H54 (cell line): ENCODE data around the gene PEAK1.

Experiments used
- DNase-seq: peaks from one replicate; pipeline ENCODE4 v3.0.0; 2011; ENCODE audit warnings: low spot score, mixed read lengths; ENCODE audit not compliant: insufficient read length
- FAIRE-seq: peaks from 3 replicates; lab custom pipeline; 2011; peaks lifted over from hg19 to GRCh38; lab: Jason Lieb, UNC
- POLR2A ChIP-seq: IDR thresholded peaks from 2 replicates; pipeline ENCODE4 v1.6.1; 2011; ENCODE audit warnings: low read depth, mild to moderate bottlenecking, low read length

The PEAK1 gene

DNA sequence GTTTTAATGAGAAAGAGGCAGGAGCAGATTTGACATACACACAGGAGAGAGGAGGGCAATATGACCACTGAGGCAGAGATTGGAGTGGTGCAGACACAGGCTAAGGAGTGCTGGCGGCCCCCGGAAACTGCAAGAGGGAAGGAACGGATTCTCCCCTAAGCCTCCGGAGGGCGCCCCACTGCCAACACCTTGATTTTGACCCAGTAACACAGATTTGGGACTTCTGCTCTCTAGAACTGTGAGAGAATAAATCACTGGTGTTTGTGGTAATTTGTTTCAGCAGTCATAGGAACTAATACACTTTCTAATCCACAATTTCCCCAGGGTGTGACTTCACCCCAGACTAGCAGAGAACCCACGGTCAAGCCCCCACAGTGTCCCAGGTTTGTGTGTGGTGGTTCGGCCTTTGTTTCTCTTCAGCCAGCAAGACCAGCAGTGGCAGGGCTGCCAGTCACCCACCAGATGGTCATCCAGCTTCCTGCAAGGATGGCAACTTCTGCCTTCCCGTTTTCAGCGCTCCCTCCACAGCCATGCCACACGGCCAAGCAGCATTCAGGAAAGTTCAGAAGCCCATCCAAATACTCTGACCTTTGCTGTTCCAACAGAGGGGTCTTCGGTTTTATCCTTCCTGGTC lies 325.4 kb downstream of the PEAK1 start:
- DNase-seq (no peak), FAIRE-seq (no peak)

DNA sequence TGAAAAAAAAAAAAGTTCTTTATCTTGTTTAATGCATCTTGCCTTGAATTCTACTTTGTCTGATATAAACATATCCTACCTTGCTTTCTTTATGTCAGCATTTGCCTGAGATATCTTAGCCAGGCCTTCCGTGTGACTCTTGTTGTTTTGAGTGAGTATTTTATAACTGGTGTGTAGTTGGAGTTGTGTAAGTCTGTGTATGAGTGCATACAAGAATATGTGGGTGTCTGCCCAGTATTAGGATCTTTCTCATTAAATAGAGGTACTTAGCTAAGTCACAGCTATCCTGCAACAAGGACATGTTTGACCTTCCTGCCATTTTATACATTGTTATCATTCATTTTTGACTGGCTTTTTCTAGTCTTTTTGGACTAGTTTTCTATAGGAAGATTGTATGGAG lies 326.5 kb downstream of the PEAK1 start:
- TF ChIP-seq POLR2A: no peak
- FAIRE-seq (no peak), DNase-seq (no peak)

More for the DNA sequence above, 325.4 kb downstream of the PEAK1 start:
- no peak for TF ChIP-seq POLR2A

DNA sequence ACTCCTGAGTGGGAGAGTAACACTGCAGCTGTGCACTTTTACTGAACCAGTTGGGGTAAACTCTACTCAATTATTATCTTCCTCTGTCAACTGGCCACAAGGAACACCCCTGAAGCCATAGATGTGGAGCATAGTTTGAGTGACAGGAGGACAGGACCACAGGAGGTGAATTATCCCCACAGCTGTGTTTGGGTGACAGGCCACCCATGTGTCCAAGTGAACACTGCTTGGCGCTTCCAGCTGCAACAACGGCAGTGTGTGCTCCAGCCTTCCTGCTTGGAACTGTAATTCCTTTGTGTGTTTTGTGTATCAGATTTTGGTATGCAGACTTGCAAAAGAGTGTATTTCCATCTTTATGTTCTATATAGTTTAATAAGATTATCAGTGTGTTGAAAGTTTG lies 328.8 kb downstream of the PEAK1 start:
- no peak for TF ChIP-seq POLR2A
- FAIRE-seq (no peak), DNase-seq (no peak)

DNA sequence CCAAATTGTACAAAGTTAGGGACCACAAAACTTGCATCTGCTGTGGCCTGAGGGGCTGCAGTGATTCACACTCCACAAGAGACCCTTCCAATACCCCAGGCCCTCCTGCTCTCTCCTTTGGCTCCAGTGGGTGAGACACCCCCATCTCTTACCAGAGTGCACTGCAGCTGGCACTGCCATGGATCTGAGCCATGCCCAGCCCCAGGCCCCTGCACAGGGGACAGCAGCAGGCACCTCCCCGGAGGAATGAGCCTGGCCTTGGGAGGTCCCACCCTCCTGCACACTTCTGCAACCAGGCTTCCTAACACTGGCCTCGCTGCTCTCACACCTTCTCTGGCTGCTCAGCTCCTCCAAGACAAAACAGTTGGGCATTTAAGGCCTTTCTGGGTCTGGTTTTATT lies 332.7 kb downstream of the PEAK1 start:
- TF ChIP-seq POLR2A: no peak
- FAIRE-seq (no peak), DNase-seq (no peak)

DNA sequence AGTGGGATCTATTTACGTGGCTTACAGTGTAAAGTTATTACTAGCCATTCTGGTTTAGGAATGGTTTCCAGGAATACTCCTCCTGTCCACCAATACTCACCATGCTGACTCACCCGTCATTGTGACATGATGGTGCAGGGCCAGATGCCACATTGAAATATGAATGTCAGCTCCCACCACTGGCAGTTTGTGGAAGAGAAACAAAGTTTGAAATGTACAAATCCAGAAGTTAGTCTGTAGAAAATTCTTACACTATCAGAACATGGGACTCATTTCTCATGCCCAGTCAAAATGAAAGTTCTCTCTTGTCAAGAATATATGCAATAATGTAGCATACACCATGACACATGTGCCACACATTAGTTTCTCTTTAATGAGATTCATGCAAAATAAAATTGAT lies 334.6 kb downstream of the PEAK1 start:
- TF ChIP-seq POLR2A: no peak
- DNase-seq: no peak
- no peak for FAIRE-seq

DNA sequence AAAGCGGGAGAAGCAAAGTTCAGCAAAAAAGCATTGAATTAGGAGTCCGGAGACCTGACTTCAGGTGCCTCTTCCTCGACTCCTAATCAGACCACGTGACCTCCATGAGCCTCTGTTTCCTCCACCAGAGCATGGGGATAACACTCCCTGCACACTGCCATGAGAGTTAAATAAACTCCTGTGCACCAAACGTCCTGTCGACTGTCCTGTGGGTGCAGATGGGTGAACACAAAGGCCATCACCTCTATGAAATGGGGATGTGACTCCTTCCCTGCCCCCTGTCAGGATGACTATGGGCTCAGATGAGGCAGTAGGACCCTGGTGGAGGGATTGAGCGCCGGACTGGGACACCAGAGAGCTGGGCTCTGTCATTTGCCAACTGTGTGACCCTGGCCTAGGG lies 335.5 kb downstream of the PEAK1 start:
- FAIRE-seq (no peak), DNase-seq (no peak)
- no peak for TF ChIP-seq POLR2A

DNA sequence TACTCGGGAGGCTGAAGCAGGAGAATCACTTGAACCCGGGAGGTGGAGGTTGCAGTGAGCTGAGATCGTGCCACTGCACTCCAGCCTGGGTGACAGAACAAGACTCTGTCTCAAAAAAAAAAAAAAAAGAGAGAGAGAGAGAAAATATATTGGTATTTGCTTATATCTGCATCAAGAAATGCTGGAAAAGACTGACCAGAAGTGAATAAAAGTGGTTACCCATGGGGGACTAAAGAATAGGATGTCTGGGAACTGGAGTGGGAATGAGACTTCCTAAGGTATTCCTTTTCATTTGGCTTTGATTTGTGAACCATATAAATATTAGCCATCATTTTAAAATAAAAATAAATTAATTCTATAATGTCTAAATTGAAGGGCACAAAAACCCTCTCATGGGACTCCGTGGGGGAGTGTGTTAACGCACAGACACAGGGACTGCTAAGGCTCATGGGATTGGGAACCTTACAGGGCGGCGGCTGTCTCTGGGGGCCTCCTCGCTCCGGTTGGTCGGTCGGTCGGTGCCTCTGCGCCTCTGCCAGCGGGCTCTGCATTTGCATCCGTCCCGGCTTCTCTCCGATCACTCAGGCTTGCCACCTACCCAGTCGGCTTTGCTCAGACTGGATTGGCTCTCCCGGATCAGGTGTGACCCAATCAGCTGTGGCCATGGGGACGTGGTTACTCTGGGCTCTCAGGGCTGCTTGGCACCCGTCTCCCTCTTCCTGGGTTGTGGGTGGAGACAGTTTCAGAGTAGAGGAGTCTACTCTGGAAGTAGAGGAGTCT lies 336.3 kb downstream of the PEAK1 start:
- DNase-seq: no peak
- no peak for TF ChIP-seq POLR2A
- no peak for FAIRE-seq

DNA sequence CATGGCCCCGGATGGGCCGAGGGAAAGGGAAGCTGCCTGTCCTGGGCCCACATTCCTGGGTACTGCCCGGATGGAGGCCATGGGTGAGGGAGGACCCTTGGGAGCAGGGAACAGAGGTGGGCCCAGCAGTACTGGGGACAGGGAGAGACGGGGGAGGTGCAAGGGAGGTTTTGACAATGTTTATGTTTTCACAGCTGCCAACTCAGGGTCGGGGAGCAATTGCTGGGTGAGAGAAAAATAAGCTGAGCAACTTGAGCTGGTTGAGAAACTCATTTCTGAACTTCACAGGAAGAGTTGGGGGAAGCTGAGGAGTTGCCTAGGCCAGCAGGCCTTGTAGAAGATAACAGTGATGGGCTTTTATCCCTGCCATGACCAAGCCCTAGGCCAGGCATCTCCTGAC lies 337.9 kb downstream of the PEAK1 start:
- FAIRE-seq: no peak
- DNase-seq: no peak
- no peak for TF ChIP-seq POLR2A

DNA sequence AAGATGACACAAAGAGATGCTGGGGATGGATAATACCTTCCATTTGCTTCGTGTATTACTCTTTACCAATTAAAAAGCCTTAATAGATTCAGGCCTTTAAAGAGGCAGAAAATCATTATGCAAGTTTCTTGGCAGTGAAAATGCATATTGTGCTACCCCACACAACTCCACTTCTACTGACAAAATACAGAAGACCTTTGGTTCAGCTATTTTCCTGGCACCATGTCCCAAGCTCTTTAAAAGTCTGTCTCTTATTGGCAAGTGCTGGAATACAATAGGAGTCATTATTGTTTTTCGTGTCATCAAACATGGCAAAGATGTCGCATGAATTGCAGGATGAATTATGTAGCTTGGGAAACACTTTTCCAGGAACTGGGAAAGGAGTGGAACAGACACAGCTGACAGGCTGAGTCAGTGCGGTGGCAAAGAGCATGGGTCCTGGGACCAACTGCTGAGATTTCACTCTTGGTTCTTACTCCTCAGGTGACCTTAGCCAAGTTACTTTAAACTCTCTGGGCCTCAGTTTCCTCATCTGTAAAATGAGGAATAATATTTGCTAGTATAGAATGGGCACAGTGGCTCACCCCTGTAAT lies 343.5 kb downstream of the PEAK1 start:
- no peak for DNase-seq
- FAIRE-seq: no peak
- TF ChIP-seq POLR2A: no peak

DNA sequence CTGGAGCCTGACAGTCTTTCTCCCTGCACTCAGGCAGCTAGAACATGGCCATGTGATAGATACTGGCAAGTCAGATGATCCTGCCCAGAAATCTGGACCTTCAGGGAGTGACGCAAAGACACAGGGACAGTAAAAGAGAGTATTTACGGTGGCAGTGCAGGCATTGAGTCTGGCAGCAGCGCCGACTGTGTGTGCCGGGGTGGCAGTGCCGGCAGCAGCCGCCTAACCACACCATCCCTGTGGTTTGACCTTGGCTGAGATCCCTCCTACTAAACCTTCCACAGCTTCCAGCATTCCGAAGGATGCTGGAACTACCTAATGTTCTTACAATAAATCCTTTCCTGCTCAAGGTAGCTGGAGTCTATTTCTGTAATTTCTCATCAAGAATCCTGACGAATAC lies 344.4 kb downstream of the PEAK1 start:
- no peak for FAIRE-seq
- no peak for TF ChIP-seq POLR2A
- DNase-seq: peak; percentile 45

DNA sequence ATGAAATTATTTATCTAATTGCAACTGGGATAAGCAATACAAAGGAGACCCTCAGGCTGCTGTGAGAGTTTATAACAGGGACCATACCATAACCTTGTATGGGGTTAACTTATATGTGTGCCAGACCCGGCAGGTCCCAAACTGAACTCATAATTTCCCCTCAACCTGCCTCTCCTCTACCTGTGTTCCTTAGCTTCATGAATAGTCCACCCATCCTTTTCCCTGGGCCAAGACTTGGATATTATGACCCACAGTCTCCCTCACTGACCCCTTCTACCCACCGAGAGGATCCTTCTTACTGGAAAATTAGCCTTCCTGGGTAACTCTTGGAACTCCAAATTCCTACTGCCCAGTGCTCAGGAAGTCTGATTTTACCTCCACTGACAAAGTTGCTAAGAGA lies 345.6 kb downstream of the PEAK1 start:
- DNase-seq (no peak), FAIRE-seq (no peak)
- TF ChIP-seq POLR2A: no peak

DNA sequence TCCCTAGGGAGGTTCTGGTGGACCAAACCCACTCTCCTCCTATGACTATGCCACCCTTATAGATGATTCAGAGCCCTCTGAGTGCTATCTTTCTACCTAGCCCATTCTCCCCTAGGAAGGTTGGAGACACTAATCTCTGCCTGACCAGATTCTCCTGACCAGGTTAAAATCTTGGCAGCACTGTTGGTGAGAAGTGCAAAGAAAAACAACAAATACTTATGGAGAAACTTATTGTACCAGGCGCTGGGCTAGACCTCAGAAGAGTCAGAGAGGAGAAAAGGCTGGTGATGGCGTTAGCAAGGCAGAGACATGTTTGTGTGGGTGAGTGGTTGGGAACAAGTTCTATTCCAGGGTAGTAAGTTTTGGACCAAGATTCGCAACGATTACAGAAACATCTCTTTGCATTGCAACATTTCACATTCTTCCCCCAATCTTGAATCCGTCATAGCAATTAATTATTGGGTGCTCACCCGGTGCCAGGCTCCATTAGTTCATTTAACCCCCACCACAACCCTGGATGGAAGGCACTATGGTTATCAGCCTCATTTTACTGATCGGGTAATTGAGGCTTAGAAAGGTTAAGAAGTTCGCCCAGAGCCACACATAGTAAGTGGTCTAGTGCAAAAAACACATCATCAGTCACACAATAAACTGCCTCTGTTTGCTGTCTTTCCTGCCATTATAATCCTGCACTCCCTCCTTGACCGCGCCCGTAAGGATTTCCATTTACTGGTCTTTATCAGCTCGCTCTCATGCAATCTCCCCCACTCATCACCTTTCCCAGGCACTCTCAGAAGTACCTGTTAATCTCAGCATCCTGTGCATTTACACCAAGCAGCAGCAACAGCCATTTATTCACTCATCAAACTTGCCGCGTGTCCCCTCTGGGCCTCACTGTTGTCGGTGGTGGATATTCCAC lies 348.3 kb downstream of the PEAK1 start:
- DNase-seq (no peak), FAIRE-seq (no peak)
- TF ChIP-seq POLR2A: no peak

DNA sequence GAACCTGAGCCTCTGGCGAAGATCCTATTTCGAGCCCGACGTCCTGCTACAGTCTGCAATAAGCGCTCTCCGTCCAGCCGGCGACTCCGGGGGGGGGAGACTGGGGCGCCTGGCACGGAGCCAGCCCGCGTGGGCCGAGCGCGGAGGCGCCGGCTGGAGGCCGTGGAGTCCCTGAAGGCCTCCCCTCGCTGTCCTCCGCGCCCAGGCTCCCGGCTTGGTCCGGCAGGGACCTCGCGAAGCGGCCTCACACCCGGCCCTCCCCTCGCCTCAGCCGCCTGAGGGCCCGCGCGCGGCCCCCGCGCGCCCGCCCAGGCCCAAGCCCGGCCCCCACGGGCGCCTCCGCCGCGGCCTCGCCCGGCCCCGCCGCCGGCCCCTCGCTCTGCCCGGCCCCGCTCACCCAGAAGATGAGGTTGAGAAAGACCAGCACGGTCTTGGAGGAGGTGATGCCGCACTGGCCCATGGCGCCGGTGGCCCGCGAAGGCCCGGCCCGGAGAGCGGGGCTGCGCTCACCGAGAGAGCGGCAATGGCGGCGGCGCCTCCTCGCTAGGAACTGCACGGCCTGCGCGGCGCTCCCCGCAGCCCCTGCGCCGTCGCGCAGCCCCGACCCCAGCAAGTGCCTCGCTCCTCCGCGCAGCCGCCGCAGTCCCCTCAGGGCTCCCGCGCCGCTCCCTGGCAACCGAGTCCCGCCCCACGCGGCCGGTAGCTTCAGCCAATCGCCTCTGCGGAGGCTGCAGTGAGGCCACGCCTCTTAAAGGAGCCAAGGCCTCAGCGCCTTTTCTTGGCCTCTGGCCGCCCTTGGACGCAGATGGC lies 349.2 kb downstream of the PEAK1 start, which contains the start of gene TSPAN3:
TSPAN3 (minus strand) TSS at position 615 of the 810 bp plus-strand sequence; CDS start at position 460, 155 bp downstream.
- FAIRE-seq (no peak), DNase-seq (peak; percentile 67)
- TF ChIP-seq POLR2A: peak; percentile 97

DNA sequence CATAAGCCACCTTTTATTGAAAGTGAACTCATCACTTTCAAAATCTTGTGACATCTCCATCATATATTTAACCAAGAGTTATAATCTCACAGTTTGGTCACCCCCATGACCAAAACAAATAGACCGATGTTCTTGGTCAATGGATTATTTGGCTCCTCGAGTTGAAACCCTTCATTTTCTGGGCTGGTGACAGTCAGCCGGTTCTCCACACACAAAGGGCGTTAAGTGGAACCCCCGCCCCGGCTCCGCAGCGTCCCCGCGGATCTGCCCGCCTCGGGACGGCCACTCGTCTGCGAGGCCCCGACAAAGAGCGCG lies 349.8 kb downstream of the PEAK1 start:
- FAIRE-seq (no peak), DNase-seq (no peak)
- TF ChIP-seq POLR2A: no peak
